ENCODE measurements around the gene GLCE.

GRCh38 chr15:69275074-69275670 lies 114.7 kb downstream of the GLCE start:
- TF ChIP-seq MAX (CRISPR knock-in tag; IDR thresholded peaks at IDR 0.05) (no peak), CTCF (IDR thresholded peaks at IDR 0.05 in 2 of 3, conservative IDR thresholded peaks at IDR 0.05 in 1 of 3; ENCODE audit: insufficient read depth in 2 of 3, low read depth in 1 of 3, low read length in 3 of 3) (no peak), USF2 (CRISPR knock-in tag; IDR thresholded peaks at IDR 0.05) (no peak)
